GM12892 (cell line): Measurements from ENCODE around the gene ARID3A.
"Not testable (repeated sequence)": the region's sequence is repeated elsewhere in the genome, so short reads cannot be mapped to it uniquely, and the experiment has no call there.

Experiments
- DNase-seq: peaks from one replicate; pipeline ENCODE4 v3.0.0; 2011; ENCODE audit not compliant: insufficient read length
- FAIRE-seq: peaks from 2 replicates; lab custom pipeline; 2011; peaks lifted over from hg19 to GRCh38; lab: Jason Lieb, UNC
- POLR2A ChIP-seq: IDR thresholded peaks from 2 replicates; pipeline ENCODE4 v1.6.1; 2011; ENCODE audit warnings: low read depth, low read length, control low read depth
- POLR2AphosphoS5 ChIP-seq: IDR thresholded peaks from 2 replicates; pipeline ENCODE4 v1.6.1; 2011; ENCODE audit warnings: low read depth, low read length, control low read depth
- TAF1 ChIP-seq: IDR thresholded peaks from 2 replicates; pipeline ENCODE4 v1.6.1; 2011; ENCODE audit warnings: low read depth, mild to moderate bottlenecking, control low read depth, low read length, borderline replicate concordance

The ARID3A gene

GRCh38 chr19:954272-954671, 28.4 kb downstream of the ARID3A start:
- FAIRE-seq (no peak), DNase-seq (no peak)
- no peak for TF ChIP-seq TAF1
- TF ChIP-seq POLR2AphosphoS5, result no peak
- no peak for TF ChIP-seq POLR2A

GRCh38 chr19:954672-955494, 29.0 kb downstream of the ARID3A start:
- peak; percentile 87 for FAIRE-seq
- TF ChIP-seq POLR2A, result no peak; the same call in 1 of the 2 replicates
- no peak for TF ChIP-seq TAF1
- TF ChIP-seq POLR2AphosphoS5, result no peak; the same call in 1 of the 2 replicates
- DNase-seq, result peak; percentile 92

DNA sequence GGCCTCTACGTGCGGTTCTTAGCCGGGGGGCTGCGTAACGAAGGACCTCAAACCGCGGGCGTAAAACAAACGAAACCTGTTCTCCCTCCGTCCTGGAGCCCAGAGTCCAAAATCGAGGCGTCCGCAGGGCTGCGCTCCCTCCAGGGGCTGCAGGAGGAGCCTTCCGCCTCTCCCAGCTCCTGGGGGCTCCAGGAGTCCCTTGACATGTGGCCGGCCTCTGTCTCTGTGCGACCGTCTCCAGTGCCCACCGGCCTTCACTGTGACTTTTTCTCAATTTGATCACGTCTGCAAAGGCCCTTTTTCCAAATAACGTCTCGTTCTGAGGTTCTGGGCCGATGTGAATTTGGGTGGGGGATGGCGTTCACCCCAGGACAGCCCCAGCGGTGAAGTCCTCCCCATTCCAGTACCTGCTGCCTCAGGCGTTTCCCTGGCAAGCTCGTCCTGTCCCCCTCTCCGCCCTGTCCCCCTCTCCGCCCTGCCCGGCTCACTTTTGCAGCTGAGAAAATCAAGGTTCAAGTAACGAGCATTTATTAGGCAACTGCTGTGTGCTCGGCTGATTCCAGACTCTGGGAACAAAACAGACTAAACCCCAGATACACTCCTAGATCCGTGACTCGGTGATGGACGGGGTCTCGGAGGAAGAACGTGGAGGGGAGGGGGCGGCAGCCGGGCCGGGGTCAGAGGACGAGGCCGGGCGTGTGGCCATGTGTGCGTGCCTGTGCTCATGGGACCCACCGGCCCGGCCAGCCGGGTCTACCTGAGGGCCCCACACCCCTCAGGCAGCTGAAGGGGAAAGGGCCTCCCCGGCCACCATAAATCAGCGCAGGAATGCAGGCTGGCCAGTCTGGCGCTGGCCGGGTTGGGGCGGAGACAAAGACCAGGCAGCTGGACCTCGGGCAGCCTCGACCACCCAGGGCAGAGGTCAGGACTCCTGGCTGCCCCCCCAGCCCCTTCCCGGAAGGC, 30.2 kb downstream of the ARID3A start:
- DNase-seq, result no peak
- FAIRE-seq, result no peak

GRCh38 chr19:956766-957440, 31.1 kb downstream of the ARID3A start:
- FAIRE-seq, result no peak
- TF ChIP-seq POLR2AphosphoS5 (no peak), POLR2A (no peak), TAF1 (no peak)
- no peak for DNase-seq

More for the DNA sequence above, 30.2 kb downstream of the ARID3A start:
- TF ChIP-seq POLR2AphosphoS5, result no peak
- TF ChIP-seq TAF1, result no peak
- 0 out of 2 replicates have a peak, but pooled peaks have one; percentile 3 for TF ChIP-seq POLR2A

DNA sequence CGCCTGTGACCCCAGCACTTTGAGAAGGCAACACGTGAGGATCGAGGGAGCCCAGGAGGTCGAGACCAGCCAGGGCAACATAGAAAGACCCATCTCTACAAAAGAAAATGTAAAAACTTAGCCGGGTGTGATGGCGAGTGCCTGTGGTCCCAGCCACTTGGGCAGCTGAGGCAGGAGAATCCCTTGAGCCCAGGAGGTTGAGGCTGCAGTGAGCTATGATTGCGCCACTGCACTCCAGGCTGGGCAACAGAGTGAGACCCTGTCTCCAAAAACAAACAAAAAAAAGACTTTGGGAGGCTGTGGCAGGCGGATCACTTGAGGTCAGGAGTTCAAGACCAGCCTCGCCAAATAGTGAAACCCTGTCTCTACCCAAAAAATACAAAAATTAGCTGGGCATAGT, 31.7 kb downstream of the ARID3A start:
- not testable (repeated sequence) for FAIRE-seq, DNase-seq

DNA sequence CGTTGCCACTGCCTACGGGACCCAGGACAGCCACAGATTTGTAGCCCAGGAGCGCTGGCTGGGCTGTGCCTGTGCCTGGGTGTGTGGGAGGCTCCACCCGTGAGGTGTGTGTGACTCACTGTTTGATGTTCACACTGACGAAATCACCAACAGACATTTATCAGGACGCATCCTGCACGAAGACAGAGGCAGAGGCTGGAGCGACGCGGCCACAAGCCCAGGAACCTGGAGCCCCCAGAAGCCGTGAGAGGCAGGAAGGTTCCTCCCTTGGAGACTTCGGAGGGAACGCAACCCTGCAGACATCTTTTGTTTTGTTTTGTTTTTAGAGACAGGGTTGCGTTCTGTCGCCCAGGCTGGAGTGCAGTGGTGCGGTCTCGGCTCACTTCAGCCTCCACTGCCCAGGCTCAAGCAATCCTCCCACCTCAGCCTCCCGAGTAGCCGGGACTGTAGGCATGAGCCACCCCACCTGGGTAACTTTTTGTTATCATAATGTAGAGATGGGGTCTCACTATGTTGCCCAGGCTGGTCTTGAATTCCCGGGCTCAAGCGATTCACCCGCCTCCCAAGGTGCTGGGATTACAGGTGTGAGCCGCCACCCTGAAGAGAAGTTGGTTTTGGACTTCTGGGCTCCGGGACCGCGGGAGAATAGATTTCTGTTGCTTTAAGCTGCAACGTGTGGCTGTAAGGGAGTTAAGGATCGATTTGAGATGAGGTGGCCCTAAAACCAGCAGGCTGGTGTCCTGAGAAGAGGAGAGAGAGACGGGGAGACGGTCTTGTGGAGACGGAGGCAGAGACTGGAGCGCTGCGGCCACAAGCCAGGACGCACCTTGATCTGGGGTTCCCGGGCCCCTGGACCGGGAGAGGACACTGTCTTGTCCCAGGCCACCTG, 33.4 kb downstream of the ARID3A start:
- DNase-seq (no peak), FAIRE-seq (no peak)
- no peak for TF ChIP-seq POLR2A
- no peak for TF ChIP-seq POLR2AphosphoS5

DNA sequence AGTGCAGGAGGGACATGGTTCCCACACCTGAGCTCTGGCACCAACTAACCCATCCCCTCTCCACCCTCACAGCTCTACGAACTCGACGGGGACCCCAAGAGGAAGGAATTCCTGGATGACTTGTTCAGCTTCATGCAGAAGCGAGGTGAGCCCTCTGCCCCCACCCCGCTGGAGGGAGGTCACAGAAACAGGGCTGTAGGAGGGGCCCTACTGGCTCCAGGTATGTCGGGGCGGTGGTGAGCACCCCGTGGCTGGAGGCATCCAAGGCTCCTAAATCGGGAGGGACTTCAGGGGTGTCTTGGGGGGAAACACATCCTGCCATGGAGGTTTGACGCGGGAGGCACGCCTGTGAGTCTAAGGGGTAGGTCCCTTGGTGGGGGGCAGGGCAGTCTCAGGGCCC, 34.2 kb downstream of the ARID3A start:
- TF ChIP-seq POLR2AphosphoS5, result no peak
- TF ChIP-seq POLR2A, result no peak
- TF ChIP-seq TAF1, result no peak
- FAIRE-seq, result no peak
- no peak for DNase-seq

GRCh38 chr19:960601-960938, 34.7 kb downstream of the ARID3A start:
- TF ChIP-seq TAF1, result no peak
- TF ChIP-seq POLR2AphosphoS5, result no peak
- TF ChIP-seq POLR2A, result no peak
- FAIRE-seq (no peak), DNase-seq (no peak)

DNA sequence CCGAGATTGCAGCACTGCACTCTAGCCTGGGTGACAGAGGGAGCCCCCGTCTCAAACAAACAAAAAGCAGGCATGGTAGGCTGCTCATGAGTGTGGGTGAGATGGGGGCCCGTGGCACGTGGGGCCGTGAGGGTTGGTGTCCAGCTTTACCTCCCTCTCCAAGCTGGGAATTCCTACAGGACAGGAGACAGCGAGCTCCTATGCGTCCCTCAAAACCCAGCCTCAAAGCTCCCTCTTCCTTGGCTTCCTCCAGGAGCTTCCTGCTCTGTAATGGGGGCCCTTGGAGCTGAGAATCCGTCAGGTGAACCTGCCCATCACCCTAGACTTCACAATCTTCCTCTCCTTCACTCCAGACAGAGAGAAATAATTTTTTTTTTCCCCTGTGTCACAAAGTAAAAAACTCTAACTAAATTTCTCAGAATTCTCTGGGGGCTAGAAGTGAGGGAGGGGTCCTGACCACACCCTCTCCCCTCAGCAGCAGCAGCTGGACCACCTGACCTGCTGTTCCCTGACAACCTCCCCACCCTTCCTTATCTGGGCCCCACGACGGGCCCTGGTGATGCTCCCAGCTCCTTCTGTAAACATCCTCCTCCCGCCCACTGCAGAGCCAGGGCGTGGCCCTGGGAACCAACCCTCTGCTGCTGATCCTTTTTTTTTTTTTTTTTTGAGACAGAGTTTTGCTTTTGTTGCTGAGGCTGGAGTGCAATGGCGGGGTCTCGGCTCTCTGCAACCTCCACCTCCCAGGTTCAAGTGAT, 36.2 kb downstream of the ARID3A start:
- TF ChIP-seq POLR2AphosphoS5, result no peak
- TF ChIP-seq POLR2A, result no peak
- no peak for DNase-seq
- FAIRE-seq, result no peak

DNA sequence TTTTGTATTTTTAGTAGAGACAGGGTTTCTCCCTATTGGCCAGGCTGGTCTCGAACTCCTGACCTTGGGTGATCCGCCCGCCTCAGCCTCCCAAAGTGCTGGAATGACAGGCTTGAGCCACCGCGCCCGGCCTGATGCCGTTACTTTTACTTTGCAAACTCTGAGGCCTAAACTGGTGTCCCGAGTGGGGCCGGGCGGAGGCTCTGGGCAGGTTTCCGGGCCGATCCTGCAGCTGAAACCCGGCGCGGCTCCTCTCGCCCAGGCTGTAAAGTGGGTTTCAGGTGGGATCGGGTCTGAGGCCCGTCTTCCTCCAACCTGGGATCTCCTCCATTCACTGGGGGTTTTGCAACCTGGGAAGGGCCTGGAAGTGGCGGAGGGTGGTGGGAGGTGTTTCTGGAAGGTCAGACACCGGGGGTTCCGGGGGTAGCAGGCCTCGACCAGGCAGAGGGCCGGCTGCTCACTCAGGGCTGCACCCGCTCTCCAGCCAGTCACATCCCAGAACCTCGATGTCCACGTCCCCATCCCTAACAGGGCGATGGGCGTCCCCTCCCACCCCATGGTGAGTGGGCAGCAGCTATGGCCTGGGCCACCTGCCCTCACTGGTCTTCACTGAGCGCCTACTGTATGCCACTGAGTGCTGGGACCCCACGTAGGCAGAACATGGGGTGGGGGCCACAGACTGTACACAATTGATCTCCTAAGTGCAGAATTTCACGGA, 37.0 kb downstream of the ARID3A start:
- TF ChIP-seq POLR2A, result no peak
- TF ChIP-seq POLR2AphosphoS5, result no peak
- no peak for TF ChIP-seq TAF1
- DNase-seq, result no peak
- FAIRE-seq, result no peak
